Thyroid gland (tissue), 4 donors: ENCODE results near the gene ARL15. TPM values are rescaled to one million over a fixed set of nuclear protein-coding genes. Genes with fewer than 3 reads are reported as not detected.

Experiments used
- DNase-seq, 2 donors: peaks; one replicate each; pipeline ENCODE4 v3.0.0-alpha.2; 2019
- H3K27ac ChIP-seq, 3 donors: fragments of 200-600 bp; sonication (generic); 1 replicate in 2 of 3; 2 replicates in 1 of 3; pipeline ENCODE4 v1.5.1; 2016 to 2019; ENCODE audit warnings: mild to moderate bottlenecking in 1 of 3, moderate library complexity in 1 of 3
- H3K27me3 ChIP-seq: fragments of 200-600 bp; sonication (generic); one replicate; pipeline ENCODE4 v1.5.1; 2019
- H3K36me3 ChIP-seq, 2 donors: fragments of 200-600 bp; sonication (generic); one replicate each; pipeline ENCODE4 v1.5.1; 2016 to 2019
- H3K4me1 ChIP-seq, 2 donors: fragments of 200-600 bp; sonication (generic); one replicate each; pipeline ENCODE4 v1.5.1; 2017 to 2019
- H3K4me3 ChIP-seq, 3 donors: fragments of 200-600 bp; sonication (generic); replicated peaks in 1 of 3; 1 replicate in 2 of 3; 2 replicates in 1 of 3; pipeline ENCODE4 v1.5.1; 2016; ENCODE audit warnings: mild to moderate bottlenecking in 1 of 3
- H3K9me3 ChIP-seq: fragments of 200-600 bp; sonication (generic); one replicate; pipeline ENCODE4 v1.5.1; 2017
- POLR2A ChIP-seq, 2 donors: fragments of 450-650 bp; IDR thresholded peaks; one replicate each; pipeline ENCODE4 v1.6.1; 2017; ENCODE audit warnings: antibody characterized with exemption in 2 of 2, mild to moderate bottlenecking in 2 of 2, moderate library complexity in 1 of 2
- WGBS, 2 donors: methylation state at CpG; one replicate each; pipeline ENCODE4 v1.1.5; 2017; 5-methylcytosine and 5-hydroxymethylcytosine counted together
- intact Hi-C: fragments of 100-400 bp; cut with DNase I; formaldehyde crosslinking; loops from one replicate; pipeline ENCODE4 v1.15.1; 2023
- total RNA-seq, 4 donors: library from RNA; depleted of rRNA; stranded (reverse); fragments of >200 nt; gene quantifications; one replicate each; pipeline ENCODE4 v1.2.3, GENCODE V29; 2016
- TF ChIP-seq, protein P1 (sequence below), 6 experiments: fragments of 200-600 bp in 3 of 6; fragments of 450-650 bp in 3 of 6; sonication (generic) in 3 of 6; IDR thresholded peaks; one replicate each; pipeline ENCODE4 v1.5.1; 2016 to 2019; ENCODE audit warnings: antibody characterized with exemption in 6 of 6, mild to moderate bottlenecking in 2 of 6, inconsistent platforms in 1 of 6, moderate library complexity in 1 of 6

The ARL15 gene
- total RNA-seq, 4 donors from 2014 or later, result 23.2 to 39.0 (median 29.5) TPM

DNA sequence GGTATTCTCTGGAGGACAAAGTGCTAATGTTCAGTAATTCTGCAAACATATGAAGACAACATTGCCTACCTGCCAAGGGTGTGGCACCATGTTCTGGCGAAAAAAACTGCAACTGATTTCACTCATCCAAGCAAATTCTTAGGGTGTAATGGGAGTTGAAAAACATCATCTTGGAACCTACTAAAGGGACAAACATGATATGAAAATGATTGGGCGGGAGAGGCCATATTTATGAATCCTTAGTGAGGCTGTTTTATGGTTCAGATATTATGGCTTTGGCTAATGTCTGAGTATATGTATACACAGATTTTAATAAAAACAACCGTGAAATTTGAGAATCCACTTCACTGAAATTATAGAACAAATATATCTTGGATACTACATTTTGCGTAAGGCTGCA, 225.7 kb downstream of the ARL15 start:
- no peak for TF ChIP-seq POLR2A (IDR thresholded peaks at IDR 0.05)
- TF ChIP-seq, protein P1, sequence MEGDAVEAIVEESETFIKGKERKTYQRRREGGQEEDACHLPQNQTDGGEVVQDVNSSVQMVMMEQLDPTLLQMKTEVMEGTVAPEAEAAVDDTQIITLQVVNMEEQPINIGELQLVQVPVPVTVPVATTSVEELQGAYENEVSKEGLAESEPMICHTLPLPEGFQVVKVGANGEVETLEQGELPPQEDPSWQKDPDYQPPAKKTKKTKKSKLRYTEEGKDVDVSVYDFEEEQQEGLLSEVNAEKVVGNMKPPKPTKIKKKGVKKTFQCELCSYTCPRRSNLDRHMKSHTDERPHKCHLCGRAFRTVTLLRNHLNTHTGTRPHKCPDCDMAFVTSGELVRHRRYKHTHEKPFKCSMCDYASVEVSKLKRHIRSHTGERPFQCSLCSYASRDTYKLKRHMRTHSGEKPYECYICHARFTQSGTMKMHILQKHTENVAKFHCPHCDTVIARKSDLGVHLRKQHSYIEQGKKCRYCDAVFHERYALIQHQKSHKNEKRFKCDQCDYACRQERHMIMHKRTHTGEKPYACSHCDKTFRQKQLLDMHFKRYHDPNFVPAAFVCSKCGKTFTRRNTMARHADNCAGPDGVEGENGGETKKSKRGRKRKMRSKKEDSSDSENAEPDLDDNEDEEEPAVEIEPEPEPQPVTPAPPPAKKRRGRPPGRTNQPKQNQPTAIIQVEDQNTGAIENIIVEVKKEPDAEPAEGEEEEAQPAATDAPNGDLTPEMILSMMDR (IDR thresholded peaks at IDR 0.05), result no peak
- Histone ChIP-seq H3K4me3 (no peak overlapping the region), H3K9me3 (no peaks in the 10 kb centered on the region), H3K36me3 (no peaks in the 10 kb centered on the region), H3K27ac (no peak overlapping the region), H3K27me3 (no peaks in the 10 kb centered on the region), H3K4me1 (no peaks in the 10 kb centered on the region)
- intact Hi-C loops, result no loop called here
- WGBS, 2 donors, result 98 to 99% methylated on average over 4 of the region's 4 CpGs
- no peak for DNase-seq

DNA sequence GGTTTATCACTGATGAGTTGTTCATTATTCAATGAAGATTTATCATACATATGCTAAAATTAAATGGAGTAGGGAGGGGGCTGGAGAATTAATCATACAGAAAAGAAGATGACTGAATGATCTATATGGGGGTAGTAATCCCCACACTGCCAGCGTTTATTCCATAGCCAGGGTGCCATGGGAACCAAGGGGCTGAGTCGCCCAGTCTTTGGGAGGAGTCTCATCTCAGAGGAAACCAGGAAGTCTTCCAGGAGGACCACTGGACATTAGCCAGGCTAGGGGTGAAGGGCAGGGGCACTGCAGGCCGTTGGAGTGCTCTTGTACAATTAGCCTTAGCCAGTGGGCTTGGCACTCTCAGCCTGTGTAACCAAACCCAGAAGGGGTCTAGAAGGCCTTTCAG, 226.5 kb downstream of the ARL15 start:
- WGBS, 2 donors, result 58 to 60% methylated on average over 3 of the region's 3 CpGs
- intact Hi-C loops, result no loop called here

DNA sequence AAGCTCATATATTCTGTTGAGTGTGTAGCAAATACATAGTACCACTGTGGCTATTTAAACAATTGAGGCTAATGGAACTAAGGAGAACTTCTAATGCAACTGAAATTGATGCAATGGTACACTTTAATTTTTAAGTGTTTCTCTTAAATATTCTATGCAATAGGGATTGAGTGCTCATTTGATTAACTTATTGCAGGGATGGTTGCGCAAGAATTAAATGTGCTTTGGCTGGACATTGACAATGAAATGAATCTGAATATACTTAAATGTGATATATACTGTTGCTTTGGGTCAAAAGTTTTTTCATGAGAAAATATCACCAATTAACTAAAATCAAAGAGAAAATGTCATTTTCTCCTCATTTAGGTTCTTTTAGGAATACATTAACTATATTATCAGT, 227.1 kb downstream of the ARL15 start:
- Histone ChIP-seq H3K4me3 (no peak overlapping the region), H3K27ac (no peak overlapping the region), H3K9me3 (no peaks in the 10 kb centered on the region), H3K27me3 (no peaks in the 10 kb centered on the region), H3K36me3 (no peaks in the 10 kb centered on the region), H3K4me1 (no peaks in the 10 kb centered on the region)
- TF ChIP-seq, protein P1 (IDR thresholded peaks at IDR 0.05), result no peak
- TF ChIP-seq POLR2A (IDR thresholded peaks at IDR 0.05), result no peak
- intact Hi-C loops, result no loop called here
- 94 to 98% methylated on average over 1 of the region's 1 CpG for WGBS, 2 donors
- DNase-seq, result no peak

More for the DNA sequence above, 226.5 kb downstream of the ARL15 start:
- DNase-seq, result no peak
- Histone ChIP-seq H3K27me3 (no peaks in the 10 kb centered on the region), H3K4me1 (no peaks in the 10 kb centered on the region), H3K9me3 (no peaks in the 10 kb centered on the region), H3K27ac (no peak overlapping the region), H3K4me3 (no peak overlapping the region), H3K36me3 (no peaks in the 10 kb centered on the region)
- TF ChIP-seq, protein P1 (IDR thresholded peaks at IDR 0.05), result no peak
- TF ChIP-seq POLR2A (IDR thresholded peaks at IDR 0.05), result no peak

DNA sequence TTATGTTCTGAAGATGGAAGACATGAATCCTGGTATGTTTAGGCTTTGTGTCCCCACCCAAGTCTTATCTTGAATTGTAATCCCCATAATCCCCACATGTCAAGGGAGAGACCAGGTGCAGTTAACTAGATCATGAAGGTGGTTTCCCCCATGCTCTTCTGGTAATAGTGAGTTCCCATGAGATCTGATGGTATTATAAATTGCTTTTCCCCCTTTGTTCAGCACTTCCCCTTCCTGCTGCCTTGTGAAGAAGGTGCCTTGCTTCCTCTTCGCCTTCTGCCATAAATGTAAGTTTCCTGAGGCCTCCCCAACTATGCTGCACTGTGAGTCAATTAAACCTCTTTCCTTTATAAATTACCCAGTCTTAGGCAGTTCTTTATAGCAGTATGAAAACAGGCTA, 229.0 kb downstream of the ARL15 start:
- no peak overlapping the region for H3K4me3 ChIP-seq
- H3K27ac ChIP-seq, result no peak overlapping the region
- intact Hi-C loops, result no loop called here
- no peak for TF ChIP-seq POLR2A (IDR thresholded peaks at IDR 0.05)
- TF ChIP-seq, protein P1 (IDR thresholded peaks at IDR 0.05), result no peak
- DNase-seq, result no peak
- 100% methylated on average over 1 of the region's 1 CpG for WGBS, 2 donors
- H3K36me3 ChIP-seq, result no peaks in the 10 kb centered on the region
- H3K9me3 ChIP-seq, result no peaks in the 10 kb centered on the region
- H3K4me1 ChIP-seq, result no peaks in the 10 kb centered on the region
- no peaks in the 10 kb centered on the region for H3K27me3 ChIP-seq

DNA sequence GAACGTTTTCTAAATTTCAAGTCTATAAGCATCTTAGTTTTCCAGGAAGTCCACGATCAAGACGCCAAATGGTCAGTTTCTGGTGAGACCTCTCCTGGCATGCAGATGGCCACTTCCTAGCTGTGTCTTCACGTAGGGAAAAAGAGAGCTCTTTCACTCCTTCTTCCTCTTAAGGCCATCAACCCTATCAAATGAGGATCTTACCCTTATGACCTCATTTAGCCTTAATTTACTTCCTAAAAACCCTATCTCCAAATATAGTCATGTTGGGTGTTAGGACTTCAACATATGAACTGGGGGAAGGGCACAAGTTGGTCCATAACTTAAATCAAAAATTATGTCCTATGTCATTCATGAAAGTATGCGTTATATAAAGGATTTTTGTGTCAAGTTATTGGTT, 229.5 kb downstream of the ARL15 start:
- intact Hi-C loops, result no loop called here
- Histone ChIP-seq H3K36me3 (no peaks in the 10 kb centered on the region), H3K27ac (no peak overlapping the region), H3K4me3 (no peak overlapping the region), H3K27me3 (no peaks in the 10 kb centered on the region), H3K9me3 (no peaks in the 10 kb centered on the region), H3K4me1 (no peaks in the 10 kb centered on the region)
- DNase-seq, result no peak
- 85 to 93% methylated on average over 5 of the region's 5 CpGs for WGBS, 2 donors
- no peak for TF ChIP-seq POLR2A (IDR thresholded peaks at IDR 0.05)
- TF ChIP-seq, protein P1 (IDR thresholded peaks at IDR 0.05), result no peak
